HCT116 (cell line): ENCODE results near the gene PCDH9. TPM values are rescaled to one million over a fixed set of nuclear protein-coding genes. Genes with fewer than 3 reads are reported as not detected.

Experiments
- ATAC-seq: fragments of 200-7000 bp; cut with Tn5 transposase; 2 replicates; pipeline ENCODE4 v1.9.1; 2020; ENCODE audit warnings: mild to moderate bottlenecking, moderate library complexity
- BruUV-seq: library from RNA; stranded (reverse); fragments of 400-500 nt; replicated peaks from 2 replicates; lab custom pipeline; 2021; lab: Mats Ljungman, UMichigan
- CTCF ChIA-PET: fragments of 300-600 bp; sonication (Branson Sonifier 250); formaldehyde crosslinking; loops from one replicate; lab custom pipeline; 2021; ENCODE audit warnings: antibody characterized with exemption; lab: Charles Lee
- POLR2A ChIA-PET: fragments of 300-600, 350-600 bp; sonication (Branson Sonifier 250); formaldehyde crosslinking; loops from one replicate; lab custom pipeline; 2021; ENCODE audit warnings: antibody characterized with exemption; lab: Charles Lee
- RAD21 ChIA-PET, 2 experiments: fragments of 300-600 bp; sonication (Branson Sonifier 250); formaldehyde crosslinking; loops; one replicate each; lab custom pipeline; 2023; ENCODE audit warnings: low total read pairs in 2 of 2; ENCODE audit not compliant: uncharacterized antibody in 2 of 2, unreplicated experiment in 2 of 2, low non-redundant PET in 1 of 2; lab: Charles Lee
- DNase-seq: peaks from one replicate; pipeline ENCODE4 v3.0.0-alpha.2; 2010; ENCODE audit warnings: low read depth, low spot score
- H2AFZ ChIP-seq: fragments of 200-600 bp; shearing (Covaris generic), sonication (generic); 2 replicates; pipeline ENCODE4 v1.6.1; 2017; ENCODE audit warnings: low read depth, mixed run types, mixed read lengths, antibody characterized with exemption, low read length; ENCODE audit not compliant: poor library complexity, severe bottlenecking
- H3K27ac ChIP-seq: 2 replicates; pipeline ENCODE4 v1.5.1; 2012; ENCODE audit warnings: low read depth, low read length
- H3K27me3 ChIP-seq: fragments of 200-600 bp; sonication (generic); 2 replicates; pipeline ENCODE4 v1.6.1; 2016; ENCODE audit warnings: mixed run types, low read length, mixed read lengths; ENCODE audit not compliant: insufficient read depth
- H3K36me3 ChIP-seq, 2 experiments: fragments of 200-500 bp in 1 of 2; fragments of 200-600 bp in 1 of 2; sonication (Bioruptor generic) in 1 of 2; sonication (generic) in 1 of 2; 2 replicates each; pipeline versions ENCODE4 v1.5.1 to v1.6.1; 2014 to 2016; ENCODE audit warnings: low read length in 2 of 2, inconsistent platforms in 1 of 2, mixed read lengths in 1 of 2, mixed run types in 1 of 2; ENCODE audit not compliant: insufficient read depth in 2 of 2, control insufficient read depth in 1 of 2
- H3K4me1 ChIP-seq, 2 experiments: fragments of 200-600 bp in 1 of 2; sonication (generic) in 1 of 2; 2 replicates each; pipeline versions ENCODE4 v1.5.1 to v1.6.1; 2012 to 2017; ENCODE audit warnings: low read length in 2 of 2, inconsistent platforms in 1 of 2, mild to moderate bottlenecking in 1 of 2, mixed read lengths in 1 of 2, mixed run types in 1 of 2, moderate library complexity in 1 of 2; ENCODE audit not compliant: insufficient read depth in 2 of 2, control insufficient read depth in 1 of 2
- H3K4me2 ChIP-seq: fragments of 200-600 bp; sonication (generic); 2 replicates; pipeline ENCODE4 v1.6.1; 2017; ENCODE audit warnings: mixed run types, low read length, mixed read lengths
- H3K4me3 ChIP-seq, 2 experiments: fragments of 200-600 bp in 1 of 2; sonication (generic) in 1 of 2; replicated peaks in 1 of 2; 2 replicates each; pipeline ENCODE4 v1.5.1; 2011 to 2016; ENCODE audit warnings: low read length in 2 of 2, control low read depth in 1 of 2, low read depth in 1 of 2, mild to moderate bottlenecking in 1 of 2, mixed read lengths in 1 of 2, mixed run types in 1 of 2
- H3K79me2 ChIP-seq: fragments of 200-600 bp; sonication (generic); 2 replicates; pipeline ENCODE4 v1.6.1; 2017; ENCODE audit warnings: mild to moderate bottlenecking, mixed run types, low read length, moderate library complexity, mixed read lengths; ENCODE audit not compliant: insufficient read depth
- H3K9ac ChIP-seq: fragments of 200-600 bp; sonication (generic); 2 replicates; pipeline ENCODE4 v1.6.1; 2016; ENCODE audit warnings: low read length, mixed read lengths
- H3K9me2 ChIP-seq: fragments of 200-600 bp; sonication (generic), shearing (Covaris generic); 2 replicates; pipeline ENCODE4 v1.6.1; 2017; ENCODE audit warnings: mixed run types, mild to moderate bottlenecking, moderate library complexity; ENCODE audit not compliant: insufficient read depth
- H3K9me3 ChIP-seq, 2 experiments: fragments of 200-500 bp in 1 of 2; fragments of 200-600 bp in 1 of 2; sonication (Bioruptor generic) in 1 of 2; sonication (generic) in 1 of 2; 2 replicates each; pipeline ENCODE4 v1.6.1; 2014 to 2017; ENCODE audit warnings: low read length in 2 of 2, mixed read lengths in 2 of 2, inconsistent platforms in 1 of 2, low read depth in 1 of 2, mild to moderate bottlenecking in 1 of 2, mixed run types in 1 of 2, moderate library complexity in 1 of 2; ENCODE audit not compliant: control insufficient read depth in 1 of 2, insufficient read depth in 1 of 2
- H4K20me1 ChIP-seq: fragments of 200-600 bp; sonication (generic), shearing (Covaris generic); 2 replicates; pipeline ENCODE4 v1.6.1; 2017; ENCODE audit warnings: mixed run types, mild to moderate bottlenecking, moderate library complexity; ENCODE audit not compliant: insufficient read depth
- EGR1 ChIP-seq: IDR thresholded peaks from 2 replicates; pipeline ENCODE4 v1.6.1; 2012; ENCODE audit warnings: low read depth
- ELF1 ChIP-seq: IDR thresholded peaks from 2 replicates; pipeline ENCODE4 v1.6.1; 2012; ENCODE audit warnings: low read depth, borderline replicate concordance
- FOSL1 ChIP-seq: IDR thresholded peaks from 2 replicates; pipeline ENCODE4 v1.6.1; 2012; ENCODE audit warnings: low read depth
- JUND ChIP-seq: IDR thresholded peaks from 2 replicates; pipeline ENCODE4 v1.6.1; 2012
- POLR2A ChIP-seq: IDR thresholded peaks from 2 replicates; pipeline ENCODE4 v1.7.0; 2011; ENCODE audit warnings: borderline replicate concordance; ENCODE audit not compliant: insufficient read depth, insufficient read length; ENCODE audit errors: extremely low read depth
- POLR2AphosphoS5 ChIP-seq: IDR thresholded peaks from 2 replicates; pipeline ENCODE4 v1.6.1; 2011; ENCODE audit warnings: mild to moderate bottlenecking, low read depth, low read length, moderate library complexity
- RAD21 ChIP-seq: IDR thresholded peaks from 2 replicates; pipeline ENCODE4 v1.6.1; 2012; ENCODE audit warnings: low read depth, mild to moderate bottlenecking
- SIN3A ChIP-seq: IDR thresholded peaks from 2 replicates; pipeline ENCODE4 v1.6.1; 2012; ENCODE audit warnings: low read depth
- SRF ChIP-seq: IDR thresholded peaks from 2 replicates; pipeline ENCODE4 v1.6.1; 2012; ENCODE audit warnings: low read depth
- YY1 ChIP-seq: IDR thresholded peaks from 2 replicates; pipeline ENCODE4 v1.6.1; 2011; ENCODE audit warnings: low read length, low read depth, moderate library complexity, mild to moderate bottlenecking; ENCODE audit not compliant: insufficient replicate concordance; ENCODE audit errors: extremely low read depth
- ZFX ChIP-seq: fragments of 450-650 bp; IDR thresholded peaks from 2 replicates; pipeline ENCODE4 v1.6.1; 2017
- intact Hi-C: fragments of 100-400 bp; cut with micrococcal nuclease; formaldehyde crosslinking; loops from 2 replicates; pipeline ENCODE4 v1.10.0; 2022
- total RNA-seq: library from RNA; stranded (reverse); gene quantifications from one replicate; pipeline ENCODE4 v1.2.1, GENCODE V29; 2021; ENCODE audit not compliant: unreplicated experiment
- TF ChIP-seq, protein P1 (sequence below): IDR thresholded peaks from 2 replicates; pipeline ENCODE4 v1.6.1; 2012
- TF ChIP-seq, protein P2 (sequence below): IDR thresholded peaks from 2 replicates; pipeline ENCODE4 v1.6.1; 2012; ENCODE audit warnings: low read depth

Gene PCDH9
- total RNA-seq, 1 experiment from 2014 or later: 0.02 TPM

DNA sequence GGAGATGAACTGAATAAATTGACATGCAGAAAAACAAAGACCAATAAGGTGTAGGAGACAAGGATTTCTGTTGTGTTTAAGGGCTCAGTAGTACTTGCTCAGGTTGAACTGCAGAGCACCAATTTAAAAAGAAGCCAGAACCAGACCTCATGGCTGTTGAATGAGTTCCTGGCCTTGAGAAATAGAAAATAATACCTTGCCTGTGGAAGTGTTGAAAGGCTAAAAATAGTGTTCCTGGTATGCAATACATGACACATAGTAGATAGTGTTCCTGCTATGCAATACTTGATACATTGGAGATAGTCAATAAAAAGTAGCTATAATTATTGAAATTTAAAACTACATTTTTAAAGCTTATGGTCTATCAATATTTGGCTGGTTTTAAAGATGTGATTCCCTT, 595.8 kb downstream of the PCDH9 start:
- no peak overlapping the region for H3K9ac ChIP-seq
- intact Hi-C loops: no loop called here
- DNase-seq: no peak
- no peaks in the 10 kb centered on the region for H3K79me2 ChIP-seq
- TF ChIP-seq ELF1: no peak
- TF ChIP-seq RAD21: no peak
- no peak for TF ChIP-seq EGR1
- TF ChIP-seq, protein P1, sequence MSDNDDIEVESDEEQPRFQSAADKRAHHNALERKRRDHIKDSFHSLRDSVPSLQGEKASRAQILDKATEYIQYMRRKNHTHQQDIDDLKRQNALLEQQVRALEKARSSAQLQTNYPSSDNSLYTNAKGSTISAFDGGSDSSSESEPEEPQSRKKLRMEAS: no peak
- no peak for TF ChIP-seq SIN3A
- no peak for TF ChIP-seq FOSL1
- TF ChIP-seq, protein P2, sequence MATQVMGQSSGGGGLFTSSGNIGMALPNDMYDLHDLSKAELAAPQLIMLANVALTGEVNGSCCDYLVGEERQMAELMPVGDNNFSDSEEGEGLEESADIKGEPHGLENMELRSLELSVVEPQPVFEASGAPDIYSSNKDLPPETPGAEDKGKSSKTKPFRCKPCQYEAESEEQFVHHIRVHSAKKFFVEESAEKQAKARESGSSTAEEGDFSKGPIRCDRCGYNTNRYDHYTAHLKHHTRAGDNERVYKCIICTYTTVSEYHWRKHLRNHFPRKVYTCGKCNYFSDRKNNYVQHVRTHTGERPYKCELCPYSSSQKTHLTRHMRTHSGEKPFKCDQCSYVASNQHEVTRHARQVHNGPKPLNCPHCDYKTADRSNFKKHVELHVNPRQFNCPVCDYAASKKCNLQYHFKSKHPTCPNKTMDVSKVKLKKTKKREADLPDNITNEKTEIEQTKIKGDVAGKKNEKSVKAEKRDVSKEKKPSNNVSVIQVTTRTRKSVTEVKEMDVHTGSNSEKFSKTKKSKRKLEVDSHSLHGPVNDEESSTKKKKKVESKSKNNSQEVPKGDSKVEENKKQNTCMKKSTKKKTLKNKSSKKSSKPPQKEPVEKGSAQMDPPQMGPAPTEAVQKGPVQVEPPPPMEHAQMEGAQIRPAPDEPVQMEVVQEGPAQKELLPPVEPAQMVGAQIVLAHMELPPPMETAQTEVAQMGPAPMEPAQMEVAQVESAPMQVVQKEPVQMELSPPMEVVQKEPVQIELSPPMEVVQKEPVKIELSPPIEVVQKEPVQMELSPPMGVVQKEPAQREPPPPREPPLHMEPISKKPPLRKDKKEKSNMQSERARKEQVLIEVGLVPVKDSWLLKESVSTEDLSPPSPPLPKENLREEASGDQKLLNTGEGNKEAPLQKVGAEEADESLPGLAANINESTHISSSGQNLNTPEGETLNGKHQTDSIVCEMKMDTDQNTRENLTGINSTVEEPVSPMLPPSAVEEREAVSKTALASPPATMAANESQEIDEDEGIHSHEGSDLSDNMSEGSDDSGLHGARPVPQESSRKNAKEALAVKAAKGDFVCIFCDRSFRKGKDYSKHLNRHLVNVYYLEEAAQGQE: no peak
- TF ChIP-seq POLR2AphosphoS5: no peak
- TF ChIP-seq POLR2A: no peak
- no peak for TF ChIP-seq ZFX
- TF ChIP-seq SRF: no peak
- TF ChIP-seq YY1: no peak
- TF ChIP-seq JUND: no peak
- no peak overlapping the region for H3K4me3 ChIP-seq
- H3K27ac ChIP-seq: no peak overlapping the region
- no peaks in the 10 kb centered on the region for H3K9me3 ChIP-seq
- no peaks in the 10 kb centered on the region for H3K36me3 ChIP-seq
- POLR2A ChIA-PET: no interaction called here
- no peak overlapping the region for H2AFZ ChIP-seq
- no TSS peak for BruUV-seq
- H4K20me1 ChIP-seq: no peaks in the 10 kb centered on the region
- CTCF ChIA-PET: no interaction called here
- ATAC-seq: no peak
- no peaks in the 10 kb centered on the region for H3K9me2 ChIP-seq
- H3K27me3 ChIP-seq: no peaks in the 10 kb centered on the region
- RAD21 ChIA-PET: no interaction called here
- peaks cover 0 to 7% of the 10 kb centered on the region in 2 experiments; a peak in 2 of 4 replicates for H3K4me1 ChIP-seq
- H3K4me2 ChIP-seq: no peak overlapping the region
